Transverse colon (tissue), 3 donors: ENCODE data around the gene TEKT5.

ENCODE experiments used
- POLR2A ChIP-seq: fragments of 450-650 bp; IDR thresholded peaks from one replicate; pipeline ENCODE4 v1.6.1; 2016; ENCODE audit warnings: antibody characterized with exemption, mild to moderate bottlenecking, moderate library complexity
- TF ChIP-seq, protein P1 (sequence below), 5 experiments: fragments of 200-600 bp in 3 of 5; fragments of 450-650 bp in 2 of 5; sonication (generic) in 3 of 5; IDR thresholded peaks; 1 replicate in 2 of 5; 2 replicates in 3 of 5; pipeline ENCODE4 v1.5.1; 2016 to 2017; ENCODE audit warnings: antibody characterized with exemption in 5 of 5, inconsistent platforms in 3 of 5, mild to moderate bottlenecking in 2 of 5, moderate library complexity in 1 of 5

DNA sequence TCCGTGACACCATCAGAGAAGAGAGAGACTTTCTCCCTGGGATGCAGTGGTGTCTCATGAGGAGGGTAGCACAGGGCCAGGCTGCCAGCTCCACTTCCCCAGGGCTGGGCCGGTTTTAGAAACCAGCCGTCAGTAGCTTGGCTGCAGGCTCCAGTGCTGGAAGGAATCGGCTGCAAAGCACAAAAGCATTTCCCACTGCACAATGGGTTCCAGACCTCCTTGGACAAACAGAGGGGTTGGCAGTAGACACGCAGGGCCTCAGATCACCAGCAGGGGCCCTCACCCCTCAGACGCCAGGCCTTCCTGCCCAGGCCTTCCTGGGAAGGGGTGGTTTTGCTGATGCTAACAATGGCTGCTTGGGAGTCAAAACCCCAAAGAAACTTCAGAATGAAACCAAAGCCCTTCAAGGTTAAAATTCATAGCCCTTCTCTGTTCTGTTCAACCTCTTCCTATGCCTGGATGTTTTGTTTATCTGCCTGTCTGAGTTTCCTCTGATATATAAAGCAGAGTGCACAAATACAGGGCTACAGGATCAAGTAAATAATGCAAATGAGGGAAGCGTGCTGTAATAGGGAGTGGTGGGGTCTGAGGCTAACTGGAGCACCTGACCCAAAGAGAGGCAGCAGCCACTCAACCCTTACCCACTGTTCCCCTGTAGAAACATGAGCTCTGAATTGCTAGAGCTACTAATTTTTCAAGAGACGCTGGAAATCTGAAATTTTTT is 26.2 kb downstream of the TEKT5 start:
- no peak for TF ChIP-seq POLR2A
- TF ChIP-seq, protein P1, sequence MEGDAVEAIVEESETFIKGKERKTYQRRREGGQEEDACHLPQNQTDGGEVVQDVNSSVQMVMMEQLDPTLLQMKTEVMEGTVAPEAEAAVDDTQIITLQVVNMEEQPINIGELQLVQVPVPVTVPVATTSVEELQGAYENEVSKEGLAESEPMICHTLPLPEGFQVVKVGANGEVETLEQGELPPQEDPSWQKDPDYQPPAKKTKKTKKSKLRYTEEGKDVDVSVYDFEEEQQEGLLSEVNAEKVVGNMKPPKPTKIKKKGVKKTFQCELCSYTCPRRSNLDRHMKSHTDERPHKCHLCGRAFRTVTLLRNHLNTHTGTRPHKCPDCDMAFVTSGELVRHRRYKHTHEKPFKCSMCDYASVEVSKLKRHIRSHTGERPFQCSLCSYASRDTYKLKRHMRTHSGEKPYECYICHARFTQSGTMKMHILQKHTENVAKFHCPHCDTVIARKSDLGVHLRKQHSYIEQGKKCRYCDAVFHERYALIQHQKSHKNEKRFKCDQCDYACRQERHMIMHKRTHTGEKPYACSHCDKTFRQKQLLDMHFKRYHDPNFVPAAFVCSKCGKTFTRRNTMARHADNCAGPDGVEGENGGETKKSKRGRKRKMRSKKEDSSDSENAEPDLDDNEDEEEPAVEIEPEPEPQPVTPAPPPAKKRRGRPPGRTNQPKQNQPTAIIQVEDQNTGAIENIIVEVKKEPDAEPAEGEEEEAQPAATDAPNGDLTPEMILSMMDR (IDR thresholded peaks at IDR 0.05): peak; percentile 19 to 31 (median 27)
